Mucosa of descending colon (tissue), 3 donors: ENCODE measurements around the gene KIF20B. TPM values are rescaled to one million over a fixed set of nuclear protein-coding genes. Genes with fewer than 3 reads are reported as not detected.
A peak's percentile ranks its signal among the peaks of the same experiment; 100 is the strongest.

Source experiments
- ATAC-seq: fragments of 200-7000 bp; cut with Tn5 transposase; one replicate; pipeline ENCODE4 v1.9.1; 2020; ENCODE audit warnings: mild to moderate bottlenecking, moderate library complexity
- DNase-seq, 3 donors: peaks; one replicate each; pipeline ENCODE4 v3.0.0-alpha.2; 2020
- H3K36me3 ChIP-seq: fragments of 200-600 bp; one replicate; pipeline ENCODE4 v1.8.0; 2021; ENCODE audit warnings: low read depth, mild to moderate bottlenecking
- H3K4me1 ChIP-seq: fragments of 200-600 bp; one replicate; pipeline ENCODE4 v1.8.0; 2021; ENCODE audit warnings: low read depth, mild to moderate bottlenecking
- H3K4me3 ChIP-seq: fragments of 200-600 bp; one replicate; pipeline ENCODE4 v1.8.0; 2021; ENCODE audit warnings: mild to moderate bottlenecking
- H3K9me3 ChIP-seq: fragments of 200-600 bp; one replicate; pipeline ENCODE4 v1.8.0; 2021; ENCODE audit warnings: mild to moderate bottlenecking
- intact Hi-C, 2 donors: fragments of 100-400 bp; cut with DNase I in 1 of 2; cut with micrococcal nuclease in 1 of 2; formaldehyde crosslinking; loops; one replicate each; pipeline versions ENCODE4 v1.11.0 to v1.11.1; 2022; cut with DNase I, micrococcal nuclease
- total RNA-seq, 3 donors: library from RNA; stranded (reverse); fragmentation: NEBNext Ultra II Directional in 2 of 3; extraction: Animal tissue kit (Norgen Biotek cat#: 25700) in 2 of 3; gene quantifications; one replicate each; pipeline versions ENCODE4 v1.2.1 to v1.2.4, GENCODE V29; 2021 to 2023
- TF ChIP-seq, protein P1 (sequence below): fragments of 200-600 bp; IDR thresholded peaks from one replicate; pipeline ENCODE4 v1.8.0; 2022; ENCODE audit warnings: antibody characterized with exemption, mild to moderate bottlenecking
- donor health status: DM: no; HTN: no; CAD: no; lungs with moderate emphysema.
- donor health status: DM: no; HTN: no; CAD: no.
- donor health status: DM: no; HTN: yes; CAD: no.

The KIF20B gene
- total RNA-seq, 3 donors from 2014 or later: 6.0 to 16.8 (median 7.5) TPM

DNA sequence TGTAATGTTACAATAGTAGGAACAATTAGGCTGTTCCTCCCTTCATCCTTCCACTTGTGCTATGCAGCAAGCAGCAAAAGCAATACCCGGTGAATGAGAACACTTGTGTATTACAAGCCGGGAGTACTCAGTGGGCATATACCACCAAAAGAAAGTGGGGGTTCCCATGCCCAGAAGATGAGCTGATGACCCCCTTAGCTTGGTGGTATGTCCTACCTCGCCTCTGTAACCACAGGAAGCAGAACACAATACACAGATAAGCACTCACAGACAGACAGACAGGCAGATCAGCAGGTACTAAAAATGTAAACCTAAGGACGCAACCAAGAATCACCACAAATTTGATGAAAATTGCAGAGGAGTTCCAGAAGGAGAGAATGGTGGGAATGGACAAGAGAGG lies 15.5 kb upstream of the KIF20B start:
- intact Hi-C loops: no loop called here
- Histone ChIP-seq H3K9me3 (no peaks in the 10 kb centered on the region), H3K4me3 (no peak overlapping the region), H3K36me3 (no peaks in the 10 kb centered on the region), H3K4me1 (no peaks in the 10 kb centered on the region)
- TF ChIP-seq, protein P1, sequence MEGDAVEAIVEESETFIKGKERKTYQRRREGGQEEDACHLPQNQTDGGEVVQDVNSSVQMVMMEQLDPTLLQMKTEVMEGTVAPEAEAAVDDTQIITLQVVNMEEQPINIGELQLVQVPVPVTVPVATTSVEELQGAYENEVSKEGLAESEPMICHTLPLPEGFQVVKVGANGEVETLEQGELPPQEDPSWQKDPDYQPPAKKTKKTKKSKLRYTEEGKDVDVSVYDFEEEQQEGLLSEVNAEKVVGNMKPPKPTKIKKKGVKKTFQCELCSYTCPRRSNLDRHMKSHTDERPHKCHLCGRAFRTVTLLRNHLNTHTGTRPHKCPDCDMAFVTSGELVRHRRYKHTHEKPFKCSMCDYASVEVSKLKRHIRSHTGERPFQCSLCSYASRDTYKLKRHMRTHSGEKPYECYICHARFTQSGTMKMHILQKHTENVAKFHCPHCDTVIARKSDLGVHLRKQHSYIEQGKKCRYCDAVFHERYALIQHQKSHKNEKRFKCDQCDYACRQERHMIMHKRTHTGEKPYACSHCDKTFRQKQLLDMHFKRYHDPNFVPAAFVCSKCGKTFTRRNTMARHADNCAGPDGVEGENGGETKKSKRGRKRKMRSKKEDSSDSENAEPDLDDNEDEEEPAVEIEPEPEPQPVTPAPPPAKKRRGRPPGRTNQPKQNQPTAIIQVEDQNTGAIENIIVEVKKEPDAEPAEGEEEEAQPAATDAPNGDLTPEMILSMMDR: no peak
- DNase-seq: no peak
- ATAC-seq: no peak

DNA sequence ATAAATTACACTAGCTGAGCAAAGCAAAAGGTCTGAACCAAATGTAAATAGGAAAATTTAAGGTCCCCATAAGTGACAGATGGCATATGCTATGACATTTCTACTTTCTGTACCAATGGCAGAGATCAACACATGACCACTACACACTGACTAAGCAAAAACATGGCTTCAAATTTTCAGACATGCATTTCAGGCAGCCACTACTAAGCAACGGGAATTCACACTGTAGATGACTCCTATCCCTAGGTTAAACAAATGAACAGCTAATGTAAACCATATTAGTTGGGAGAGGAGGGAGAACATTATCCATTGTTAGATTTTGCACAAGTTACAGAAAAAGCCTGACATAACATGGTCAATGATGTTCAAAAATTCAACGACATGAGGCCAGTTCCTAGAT lies 11.4 kb upstream of the KIF20B start:
- H3K9me3 ChIP-seq: no peaks in the 10 kb centered on the region
- H3K4me1 ChIP-seq: no peaks in the 10 kb centered on the region
- DNase-seq (no peak), ATAC-seq (no peak)
- TF ChIP-seq, protein P1: no peak
- no peak overlapping the region for H3K4me3 ChIP-seq
- intact Hi-C loops: no loop called here
- H3K36me3 ChIP-seq: no peaks in the 10 kb centered on the region

DNA sequence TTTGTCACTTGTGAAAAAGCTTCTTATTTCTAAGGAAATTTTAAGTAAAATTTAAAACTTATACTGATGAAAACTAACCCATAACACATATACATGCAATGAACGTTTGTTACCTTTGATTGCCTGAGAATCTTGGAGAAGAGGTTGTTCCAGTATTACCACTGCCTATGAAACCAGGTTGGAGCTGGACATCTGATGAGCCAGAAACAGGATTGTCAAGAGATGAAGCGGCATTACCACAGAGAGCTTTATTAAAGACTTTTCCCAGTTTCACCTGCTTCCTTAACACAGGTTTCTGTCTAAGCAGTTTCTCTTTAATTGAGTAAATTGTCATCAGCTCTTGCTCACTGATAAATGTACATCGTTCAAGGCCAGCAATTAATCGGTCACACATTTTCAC lies 9.0 kb upstream of the KIF20B start:
- no peaks in the 10 kb centered on the region for H3K4me1 ChIP-seq
- intact Hi-C loops: no loop called here
- no peaks in the 10 kb centered on the region for H3K9me3 ChIP-seq
- TF ChIP-seq, protein P1: no peak
- ATAC-seq: no peak
- no peak overlapping the region for H3K4me3 ChIP-seq
- DNase-seq: no peak
- H3K36me3 ChIP-seq: no peaks in the 10 kb centered on the region

DNA sequence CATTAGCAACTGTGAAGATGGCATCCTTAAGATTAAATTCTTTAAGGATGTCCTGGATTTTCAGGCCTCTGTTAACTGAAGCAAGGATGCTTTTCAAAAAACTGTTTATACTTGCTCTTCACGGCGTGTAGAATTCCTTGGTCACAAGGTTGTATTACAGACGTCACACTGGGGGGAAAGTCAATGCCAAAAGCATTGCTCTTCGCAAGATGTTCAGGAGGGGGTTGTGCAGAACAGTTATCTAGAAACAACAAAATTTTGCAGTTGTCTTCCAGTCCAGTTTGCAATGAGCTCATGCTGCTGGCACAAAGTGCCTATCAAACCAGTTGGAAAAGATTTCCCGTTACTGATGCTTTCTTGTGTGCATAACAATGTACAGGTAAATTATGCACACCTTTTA lies 8.2 kb upstream of the KIF20B start:
- TF ChIP-seq, protein P1: no peak

DNA sequence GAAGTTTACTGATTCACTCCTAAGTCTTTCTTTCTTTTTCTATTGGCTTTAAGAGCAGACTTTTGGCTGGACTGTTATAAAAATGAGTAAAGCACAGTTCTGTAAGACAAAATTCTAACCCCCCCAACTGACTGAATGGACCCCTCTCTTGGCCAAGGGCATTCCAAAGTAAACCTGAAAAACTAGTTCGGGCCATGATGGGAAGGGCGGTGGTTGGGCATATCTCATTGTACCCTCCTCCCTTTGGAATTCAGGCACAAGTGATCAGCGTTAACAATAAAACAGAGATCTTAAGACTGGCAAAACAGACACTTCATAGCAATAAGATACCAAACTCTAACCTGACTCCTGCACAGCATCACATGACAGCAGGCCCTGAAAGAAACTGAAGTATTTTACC lies 6.1 kb upstream of the KIF20B start:
- H3K9me3 ChIP-seq: no peaks in the 10 kb centered on the region
- peak; percentile 48 for ATAC-seq
- intact Hi-C loops: no loop called here

More for the DNA sequence above, 8.2 kb upstream of the KIF20B start:
- H3K4me3 ChIP-seq: no peak overlapping the region
- H3K4me1 ChIP-seq: no peaks in the 10 kb centered on the region
- intact Hi-C loops: no loop called here
- ATAC-seq (no peak), DNase-seq (no peak)
- no peaks in the 10 kb centered on the region for H3K9me3 ChIP-seq
- no peaks in the 10 kb centered on the region for H3K36me3 ChIP-seq

More for the DNA sequence above, 6.1 kb upstream of the KIF20B start:
- no peak overlapping the region for H3K4me3 ChIP-seq
- no peaks in the 10 kb centered on the region for H3K4me1 ChIP-seq
- DNase-seq: peak in 1 of 3 donors; percentile 53
- no peaks in the 10 kb centered on the region for H3K36me3 ChIP-seq
- TF ChIP-seq, protein P1: no peak
